SK-N-SH (cell line): ENCODE data around the gene NOTO. TPM values are rescaled to one million over a fixed set of nuclear protein-coding genes. Genes with fewer than 3 reads are reported as not detected.

Experiments used
- CTCF ChIA-PET: fragments of 300-600, 350-600 bp; formaldehyde crosslinking; extraction: SDS; loops from one replicate; lab custom pipeline; 2021; lab: Yijun Ruan, JAX
- POLR2A ChIA-PET: fragments of 350-600 bp; sonication (Branson Sonifier 250); formaldehyde crosslinking; extraction: SDS; loops from one replicate; lab custom pipeline; 2020; ENCODE audit warnings: antibody characterized with exemption, inconsistent platforms; lab: Yijun Ruan, JAX
- DNase-seq: peaks from one replicate; pipeline ENCODE4 v3.0.0; 2012
- H2AFZ ChIP-seq: fragments of 200-600 bp; sonication (generic); 2 replicates; pipeline ENCODE4 v1.8.1; 2016; ENCODE audit warnings: antibody characterized with exemption, mild to moderate bottlenecking, low read depth
- H3F3A ChIP-seq: fragments of 200-600 bp; sonication (generic); replicated peaks from 2 replicates; pipeline ENCODE3; 2016; ENCODE audit warnings: antibody characterized with exemption, mild to moderate bottlenecking; ENCODE audit not compliant: insufficient read depth
- H3K27ac ChIP-seq, 2 experiments: fragments of 200-500 bp in 1 of 2; fragments of 200-600 bp in 1 of 2; sonication (Bioruptor generic) in 1 of 2; sonication (generic), shearing (Covaris generic) in 1 of 2; 2 replicates each; pipeline versions ENCODE4 v1.5.1 to v1.6.1; 2014 to 2016; ENCODE audit warnings: low read depth in 2 of 2, inconsistent platforms in 1 of 2, low read length in 1 of 2, mild to moderate bottlenecking in 1 of 2, mixed read lengths in 1 of 2
- H3K27me3 ChIP-seq: fragments of 200-600 bp; sonication (generic), shearing (Covaris generic); 2 replicates; pipeline ENCODE4 v1.6.1; 2016; ENCODE audit warnings: mixed run types; ENCODE audit not compliant: insufficient read depth
- H3K36me3 ChIP-seq, 2 experiments: fragments of 200-500 bp in 1 of 2; fragments of 200-600 bp in 1 of 2; sonication (Bioruptor generic) in 1 of 2; sonication (generic) in 1 of 2; replicated peaks in 1 of 2; 2 replicates each; pipeline versions ENCODE3 to v1.5.1; 2014 to 2016; ENCODE audit warnings: low read length in 1 of 2, mild to moderate bottlenecking in 1 of 2; ENCODE audit not compliant: insufficient read depth in 2 of 2, control insufficient read depth in 1 of 2
- H3K4me1 ChIP-seq, 2 experiments: fragments of 200-500 bp in 1 of 2; fragments of 200-600 bp in 1 of 2; sonication (Bioruptor generic) in 1 of 2; sonication (generic), shearing (Covaris generic) in 1 of 2; 2 replicates each; pipeline versions ENCODE4 v1.5.1 to v1.6.1; 2014 to 2016; ENCODE audit warnings: low read depth in 1 of 2, low read length in 1 of 2, mixed run types in 1 of 2; ENCODE audit not compliant: insufficient read depth in 2 of 2, control insufficient read depth in 1 of 2
- H3K4me2 ChIP-seq: fragments of 200-600 bp; sonication (generic), shearing (Covaris generic); 2 replicates; pipeline ENCODE4 v1.6.1; 2017; ENCODE audit warnings: mixed run types
- H3K4me3 ChIP-seq, 2 experiments: fragments of 200-500 bp in 1 of 2; fragments of 200-600 bp in 1 of 2; sonication (Bioruptor generic) in 1 of 2; sonication (generic), shearing (Covaris generic) in 1 of 2; 2 replicates each; pipeline versions ENCODE4 v1.5.1 to v1.8.1; 2014 to 2016; ENCODE audit warnings: low read depth in 2 of 2, inconsistent platforms in 1 of 2, low read length in 1 of 2, mild to moderate bottlenecking in 1 of 2, mixed read lengths in 1 of 2, moderate library complexity in 1 of 2
- H3K79me2 ChIP-seq: fragments of 200-600 bp; sonication (generic); 2 replicates; pipeline ENCODE4 v1.8.1; 2017; ENCODE audit warnings: mild to moderate bottlenecking; ENCODE audit not compliant: insufficient read depth
- H3K9ac ChIP-seq: fragments of 200-600 bp; sonication (generic); 2 replicates; pipeline ENCODE4 v1.6.1; 2017; ENCODE audit warnings: mixed run types
- H3K9me2 ChIP-seq: fragments of 200-600 bp; sonication (generic); 2 replicates; pipeline ENCODE4 v1.6.1; 2017; ENCODE audit warnings: mixed run types
- H3K9me3 ChIP-seq: fragments of 200-600 bp; sonication (generic); 2 replicates; pipeline ENCODE4 v1.6.1; 2017; ENCODE audit warnings: mixed run types, mild to moderate bottlenecking, moderate library complexity
- H4K20me1 ChIP-seq: fragments of 200-600 bp; sonication (generic); 2 replicates; pipeline ENCODE4 v1.6.1; 2017; ENCODE audit warnings: mild to moderate bottlenecking, mixed run types; ENCODE audit not compliant: insufficient read depth
- FOXM1 ChIP-seq: IDR thresholded peaks from 2 replicates; pipeline ENCODE4 v1.4.0; 2012; ENCODE audit warnings: low read depth, mild to moderate bottlenecking
- MXI1 ChIP-seq: IDR thresholded peaks from 2 replicates; pipeline ENCODE4 v1.6.1; 2012; ENCODE audit warnings: mild to moderate bottlenecking, low read depth, low read length, improper control_type of control experiment
- NFIC ChIP-seq: IDR thresholded peaks from 2 replicates; pipeline ENCODE4 v1.4.0; 2012; ENCODE audit warnings: borderline replicate concordance
- RAD21 ChIP-seq: IDR thresholded peaks from 2 replicates; pipeline ENCODE4 v1.6.1; 2012; ENCODE audit warnings: mild to moderate bottlenecking, low read length
- SIN3A ChIP-seq: IDR thresholded peaks from 2 replicates; pipeline ENCODE4 v1.6.1; 2012; ENCODE audit warnings: low read depth, mild to moderate bottlenecking, low read length, moderate library complexity, borderline replicate concordance
- SMC3 ChIP-seq: IDR thresholded peaks from 2 replicates; pipeline ENCODE4 v1.6.1; 2012; ENCODE audit warnings: low read depth, low read length, improper control_type of control experiment
- TEAD4 ChIP-seq: IDR thresholded peaks from 2 replicates; pipeline ENCODE4 v1.4.0; 2012; ENCODE audit warnings: mild to moderate bottlenecking, borderline replicate concordance; ENCODE audit not compliant: insufficient read depth
- WGBS: methylation state at CpG from one replicate; pipeline ENCODE4 v1.1.6; 2017; ENCODE audit warnings: low lambda C conversion rate; 5-methylcytosine and 5-hydroxymethylcytosine counted together
- polyA plus RNA-seq, 3 experiments: library from polyadenylated mRNA; depleted of rRNA; stranded (reverse); fragments of >200 nt; gene quantifications; 2 replicates each; pipeline ENCODE4 v1.2.3, GENCODE V29; 2012
- TF ChIP-seq, protein P1 (sequence below): IDR thresholded peaks from 2 replicates; pipeline ENCODE4 v1.4.0; 2012; ENCODE audit warnings: low read depth, borderline replicate concordance

NOTO gene
- polyA plus RNA-seq, 1 of the 3 experiments (the other 2 are of a cell fraction) = not detected

DNA sequence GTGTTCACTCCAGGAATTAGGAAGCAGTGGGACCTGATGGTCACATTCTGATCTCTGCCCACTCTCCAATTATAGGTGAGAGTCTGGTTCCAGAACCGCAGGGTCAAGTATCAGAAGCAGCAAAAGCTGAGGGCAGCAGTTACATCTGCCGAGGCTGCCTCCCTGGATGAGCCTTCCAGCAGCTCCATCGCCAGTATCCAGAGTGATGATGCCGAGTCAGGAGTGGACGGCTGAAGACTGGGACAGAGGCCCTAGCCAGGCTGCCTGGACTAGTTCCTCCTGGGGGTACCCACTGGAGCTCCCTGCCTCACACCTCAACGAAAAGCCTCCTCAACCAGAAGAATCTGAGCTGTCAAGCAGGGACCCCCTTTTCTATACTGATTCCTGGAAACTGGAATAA, 8.3 kb downstream of the NOTO start:
- H3K36me3 ChIP-seq = no peaks in the 10 kb centered on the region
- H3K9me3 ChIP-seq = no peaks in the 10 kb centered on the region
- H3K79me2 ChIP-seq = peaks cover 14% of the 10 kb centered on the region; the same call in 1 of the 2 replicates
- H2AFZ ChIP-seq = no peak overlapping the region
- 71% methylated on average over 5 of the region's 6 CpGs for WGBS
- H3F3A ChIP-seq = peaks cover 11% of the 10 kb centered on the region
- no peak overlapping the region for H3K4me3 ChIP-seq
- peaks cover 3 to 8% of the 10 kb centered on the region in 2 experiments; a peak in 2 of 4 replicates for H3K4me1 ChIP-seq
- H4K20me1 ChIP-seq = no peaks in the 10 kb centered on the region
- DNase-seq = no peak
- H3K9me2 ChIP-seq = no peaks in the 10 kb centered on the region
- CTCF ChIA-PET = interaction anchor here (0.5 to 8.6 kb wide), 11 partner anchors 18 to 317 kb away, joined by 3 to 74 read pairs (median 4); no protein-coding TSS in a partner anchor
- POLR2A ChIA-PET = interaction anchor here (1.2 kb wide), 1 partner anchor 23 kb away, joined by 3 read pairs; the partner anchor contains the start of gene CCT7
- no peak overlapping the region for H3K9ac ChIP-seq
- no peak overlapping the region for H3K27ac ChIP-seq
- H3K27me3 ChIP-seq = peaks cover 8% of the 10 kb centered on the region; the same call in 1 of the 2 replicates
- no peak overlapping the region for H3K4me2 ChIP-seq
- TF ChIP-seq, protein P1, sequence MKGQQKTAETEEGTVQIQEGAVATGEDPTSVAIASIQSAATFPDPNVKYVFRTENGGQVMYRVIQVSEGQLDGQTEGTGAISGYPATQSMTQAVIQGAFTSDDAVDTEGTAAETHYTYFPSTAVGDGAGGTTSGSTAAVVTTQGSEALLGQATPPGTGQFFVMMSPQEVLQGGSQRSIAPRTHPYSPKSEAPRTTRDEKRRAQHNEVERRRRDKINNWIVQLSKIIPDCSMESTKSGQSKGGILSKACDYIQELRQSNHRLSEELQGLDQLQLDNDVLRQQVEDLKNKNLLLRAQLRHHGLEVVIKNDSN = no peak
- TF ChIP-seq RAD21 (no peak), FOXM1 (no peak), SMC3 (no peak), NFIC (no peak), TEAD4 (no peak)

DNA sequence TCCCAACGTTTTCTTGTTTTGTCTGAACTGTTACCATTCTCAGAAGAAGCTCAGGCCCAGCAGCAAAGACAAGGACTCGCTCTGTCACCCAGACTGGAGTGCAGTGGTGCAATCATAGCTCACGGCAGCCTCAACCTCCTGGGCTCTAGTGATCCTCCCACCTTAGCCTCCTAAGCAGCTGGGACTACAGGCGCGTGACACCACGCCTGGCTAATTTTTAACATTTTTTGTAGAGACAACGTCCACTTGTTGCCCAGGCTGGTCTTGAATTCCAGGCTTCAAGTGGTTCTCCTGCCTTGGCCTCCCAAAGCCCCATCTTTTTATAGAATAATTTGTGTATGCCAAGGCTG, 9.7 kb downstream of the NOTO start:
- Histone ChIP-seq H3K9me3 (no peaks in the 10 kb centered on the region), H3K9ac (no peak overlapping the region), H3K36me3 (no peaks in the 10 kb centered on the region), H3K4me2 (peak overlapping the region; percentile 43; the same call in 1 of the 2 replicates), H3K27me3 (no peaks in the 10 kb centered on the region; the same call in 1 of the 2 replicates), H3K27ac (peak overlapping the region in 1 of 2 experiments; percentile 47; a peak in 1 of 4 replicates), H3K4me3 (no peak overlapping the region), H4K20me1 (no peaks in the 10 kb centered on the region), H3F3A (peaks cover 11% of the 10 kb centered on the region), H2AFZ (no peak overlapping the region), H3K79me2 (peaks cover 28% of the 10 kb centered on the region), H3K4me1 (peaks cover 3 to 8% of the 10 kb centered on the region in 2 experiments; a peak in 2 of 4 replicates), H3K9me2 (no peaks in the 10 kb centered on the region)
- no peak for DNase-seq
- WGBS = 68% methylated on average over 7 of the region's 7 CpGs
- TF ChIP-seq, protein P1 = no peak
- TF ChIP-seq SIN3A (no peak), MXI1 (no peak)
- POLR2A ChIA-PET = interaction anchor here (2.4 kb wide), 1 partner anchor 22 kb away, joined by 8 read pairs; the partner anchor contains the start of gene CCT7
- CTCF ChIA-PET = interaction anchor here (0.6 to 8.6 kb wide), 40 partner anchors 8 to 442 kb away, joined by 3 to 74 read pairs (median 4); partner anchors contain the start of genes CCT7, NOTO, PRADC1 and SFXN5
